Measurements from ENCODE around the gene EBF3.

DNA sequence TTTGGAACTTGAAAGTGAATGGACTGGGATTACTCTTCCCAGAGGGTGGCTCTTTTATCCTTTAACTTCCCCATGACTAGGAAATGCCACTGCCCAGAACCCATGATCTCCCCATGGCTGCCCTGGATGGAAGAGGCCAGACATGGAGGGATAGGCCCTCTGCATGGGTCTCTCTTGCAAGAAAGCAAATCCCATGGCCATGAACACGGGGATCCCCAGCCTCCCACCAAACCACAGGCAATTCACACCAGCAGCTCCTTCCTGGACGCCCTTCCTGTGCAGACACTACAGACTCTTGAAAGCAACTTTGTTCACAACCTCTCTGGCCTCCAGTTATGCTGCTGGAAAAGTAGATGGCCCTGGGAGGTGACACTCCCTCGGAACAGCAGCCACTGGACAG, 55.0 kb downstream of the EBF3 start:
- TF ChIP-seq EZH2 (IDR thresholded peaks at IDR 0.05; ENCODE audit: borderline replicate concordance) (no peak), EZH2phosphoT487 (IDR thresholded peaks at IDR 0.05; ENCODE audit: low read depth, severe bottlenecking, unreplicated experiment) (no peak)
- TF ChIP-seq, protein P1, sequence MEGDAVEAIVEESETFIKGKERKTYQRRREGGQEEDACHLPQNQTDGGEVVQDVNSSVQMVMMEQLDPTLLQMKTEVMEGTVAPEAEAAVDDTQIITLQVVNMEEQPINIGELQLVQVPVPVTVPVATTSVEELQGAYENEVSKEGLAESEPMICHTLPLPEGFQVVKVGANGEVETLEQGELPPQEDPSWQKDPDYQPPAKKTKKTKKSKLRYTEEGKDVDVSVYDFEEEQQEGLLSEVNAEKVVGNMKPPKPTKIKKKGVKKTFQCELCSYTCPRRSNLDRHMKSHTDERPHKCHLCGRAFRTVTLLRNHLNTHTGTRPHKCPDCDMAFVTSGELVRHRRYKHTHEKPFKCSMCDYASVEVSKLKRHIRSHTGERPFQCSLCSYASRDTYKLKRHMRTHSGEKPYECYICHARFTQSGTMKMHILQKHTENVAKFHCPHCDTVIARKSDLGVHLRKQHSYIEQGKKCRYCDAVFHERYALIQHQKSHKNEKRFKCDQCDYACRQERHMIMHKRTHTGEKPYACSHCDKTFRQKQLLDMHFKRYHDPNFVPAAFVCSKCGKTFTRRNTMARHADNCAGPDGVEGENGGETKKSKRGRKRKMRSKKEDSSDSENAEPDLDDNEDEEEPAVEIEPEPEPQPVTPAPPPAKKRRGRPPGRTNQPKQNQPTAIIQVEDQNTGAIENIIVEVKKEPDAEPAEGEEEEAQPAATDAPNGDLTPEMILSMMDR (IDR thresholded peaks at IDR 0.05; ENCODE audit: poor library complexity) = no peak
